ENCODE measurements around the gene HIVEP3.

HIVEP3 gene

DNA sequence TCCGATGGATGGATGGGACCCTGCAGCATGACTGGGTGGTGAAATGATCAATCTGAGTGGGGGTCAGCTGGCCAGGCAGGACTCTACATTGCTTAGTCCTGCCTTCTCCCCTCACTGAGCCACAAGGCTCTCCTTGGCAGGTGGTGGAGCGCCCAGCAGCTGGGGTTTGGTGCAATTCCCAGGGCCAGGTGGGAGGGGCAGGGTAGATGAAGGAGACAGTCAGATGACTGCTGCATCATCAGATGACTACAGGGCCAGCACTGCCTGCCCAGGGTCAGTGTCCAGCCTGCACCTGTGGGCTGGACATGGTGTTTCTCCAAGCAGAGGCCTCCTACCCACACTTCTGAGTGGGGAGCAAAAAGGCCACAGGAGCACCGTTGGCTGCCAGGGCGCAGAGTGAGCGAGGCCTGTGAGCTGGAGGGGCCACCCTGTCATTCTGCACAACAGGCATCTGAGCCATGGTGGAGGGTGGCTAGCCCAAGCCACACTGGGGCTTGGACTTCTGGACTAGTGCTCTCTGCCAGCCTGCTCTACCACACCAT is 330.3 kb downstream of the HIVEP3 start:
- Histone ChIP-seq H3K36me3 (ENCODE audit: control insufficient read depth, insufficient read depth, low read length) (no peaks in the 10 kb centered on the region), H3K9ac (ENCODE audit: low read length) (no peak overlapping the region), H3K27me3 (ENCODE audit: control insufficient read depth, insufficient read depth, low read length) (no peaks in the 10 kb centered on the region), H3K4me3 (ENCODE audit: low read length) (no peak overlapping the region), H3K4me1 (ENCODE audit: control insufficient read depth, insufficient read depth, low read length) (no peaks in the 10 kb centered on the region), H3K27ac (ENCODE audit: low read depth, low read length) (no peak overlapping the region)

DNA sequence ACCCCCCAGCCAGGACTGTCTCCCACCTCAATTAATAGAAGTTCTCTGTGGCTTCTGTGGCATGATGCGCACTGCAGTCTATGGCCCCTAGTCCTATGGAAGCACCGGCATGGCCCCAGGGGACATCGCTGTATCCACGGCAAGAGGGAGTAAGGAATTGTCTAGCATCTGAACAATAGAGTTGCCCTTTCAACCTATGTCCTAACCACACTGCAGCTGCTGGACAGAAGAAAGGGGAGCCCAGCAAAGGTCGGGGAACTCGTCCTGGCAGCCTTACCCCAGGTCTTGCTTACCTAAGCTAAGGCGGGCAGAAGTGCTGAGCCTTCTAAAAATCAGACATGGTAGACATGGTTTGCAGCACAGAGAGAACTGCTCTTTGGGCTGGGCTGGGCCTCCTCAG is 330.9 kb downstream of the HIVEP3 start:
- Histone ChIP-seq H3K4me3 (ENCODE audit: low read length) (no peak overlapping the region), H3K27me3 (ENCODE audit: control insufficient read depth, insufficient read depth, low read length) (no peaks in the 10 kb centered on the region), H3K9ac (ENCODE audit: low read length) (no peak overlapping the region), H3K36me3 (ENCODE audit: control insufficient read depth, insufficient read depth, low read length) (no peaks in the 10 kb centered on the region), H3K27ac (ENCODE audit: low read depth, low read length) (no peak overlapping the region), H3K4me1 (ENCODE audit: control insufficient read depth, insufficient read depth, low read length) (no peaks in the 10 kb centered on the region)

DNA sequence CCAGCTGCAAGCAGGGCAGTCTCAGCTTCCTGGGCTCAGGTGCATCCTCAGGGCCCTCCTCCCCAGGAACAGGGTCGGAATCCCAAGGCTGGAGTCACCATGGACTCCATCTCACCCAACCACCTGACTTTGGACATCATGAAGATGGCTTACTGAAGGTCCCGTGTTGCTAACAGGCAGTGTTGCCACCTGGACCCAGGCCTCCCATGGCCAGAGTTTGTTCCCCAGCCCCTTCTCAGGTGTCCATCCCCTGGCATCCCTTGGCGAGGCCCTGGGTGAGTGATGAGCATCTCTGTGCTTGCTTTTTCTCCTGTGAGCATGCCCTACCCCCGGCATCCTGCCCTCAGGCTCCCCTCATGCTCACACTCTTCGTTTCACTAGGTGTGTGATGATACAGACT is 332.5 kb downstream of the HIVEP3 start:
- no peak overlapping the region for H3K27ac ChIP-seq (ENCODE audit: low read depth, low read length)
- no peaks in the 10 kb centered on the region for H3K4me1 ChIP-seq (ENCODE audit: control insufficient read depth, insufficient read depth, low read length)
- no peak overlapping the region for H3K9ac ChIP-seq (ENCODE audit: low read length)
- no peaks in the 10 kb centered on the region for H3K36me3 ChIP-seq (ENCODE audit: control insufficient read depth, insufficient read depth, low read length)
- no peaks in the 10 kb centered on the region for H3K27me3 ChIP-seq (ENCODE audit: control insufficient read depth, insufficient read depth, low read length)
- no peak overlapping the region for H3K4me3 ChIP-seq (ENCODE audit: low read length)

DNA sequence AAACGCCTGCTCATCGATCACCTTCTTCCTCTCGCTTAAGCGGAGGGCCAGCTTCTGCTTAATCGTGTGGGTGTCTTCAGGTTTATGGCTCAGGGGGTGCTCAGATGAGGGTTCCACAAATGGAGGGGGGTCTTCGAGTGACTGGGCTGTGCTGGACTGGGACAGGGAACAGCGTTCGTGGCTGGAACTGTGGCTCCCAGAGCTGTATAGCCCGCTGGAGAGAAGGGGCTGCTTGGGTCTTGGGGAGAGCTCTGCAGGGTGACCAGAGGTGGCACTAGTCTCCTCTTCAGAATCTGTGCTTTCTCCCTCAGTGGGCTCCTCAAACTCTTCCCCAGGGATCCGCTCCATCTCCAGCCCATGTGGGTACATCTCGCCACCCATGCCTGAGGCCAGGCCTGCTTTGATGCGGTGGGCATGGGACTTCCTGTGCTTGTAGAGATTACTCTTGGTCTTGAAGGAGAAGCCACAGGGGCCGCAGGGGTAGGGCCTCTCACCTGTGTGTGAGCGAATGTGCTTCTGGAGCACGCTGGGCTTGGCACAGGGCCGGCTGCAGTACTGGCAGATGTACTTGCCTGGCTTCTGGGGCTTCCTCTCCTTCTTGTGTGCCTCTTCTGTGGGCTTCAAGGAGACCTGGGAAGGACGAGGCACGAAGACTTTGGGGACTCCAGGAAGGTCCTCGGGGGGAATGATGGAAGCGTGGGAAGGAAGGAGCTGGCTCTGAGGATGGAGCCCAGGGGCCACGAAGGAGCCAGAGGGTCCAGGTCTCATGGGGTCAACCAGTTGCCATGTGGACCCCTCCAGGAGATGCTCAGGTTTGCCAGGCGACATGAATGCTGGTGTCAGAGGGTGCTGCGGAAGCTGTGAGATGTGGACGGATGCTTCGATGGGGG is 334.8 kb downstream of the HIVEP3 start:
- no peaks in the 10 kb centered on the region for H3K4me1 ChIP-seq (ENCODE audit: control insufficient read depth, insufficient read depth, low read length)
- no peak overlapping the region for H3K27ac ChIP-seq (ENCODE audit: low read depth, low read length)
- no peak overlapping the region for H3K9ac ChIP-seq (ENCODE audit: low read length)
- no peak overlapping the region for H3K4me3 ChIP-seq (ENCODE audit: low read length)
- no peaks in the 10 kb centered on the region for H3K27me3 ChIP-seq (ENCODE audit: control insufficient read depth, insufficient read depth, low read length)
- H3K36me3 ChIP-seq (ENCODE audit: control insufficient read depth, insufficient read depth, low read length): no peaks in the 10 kb centered on the region

DNA sequence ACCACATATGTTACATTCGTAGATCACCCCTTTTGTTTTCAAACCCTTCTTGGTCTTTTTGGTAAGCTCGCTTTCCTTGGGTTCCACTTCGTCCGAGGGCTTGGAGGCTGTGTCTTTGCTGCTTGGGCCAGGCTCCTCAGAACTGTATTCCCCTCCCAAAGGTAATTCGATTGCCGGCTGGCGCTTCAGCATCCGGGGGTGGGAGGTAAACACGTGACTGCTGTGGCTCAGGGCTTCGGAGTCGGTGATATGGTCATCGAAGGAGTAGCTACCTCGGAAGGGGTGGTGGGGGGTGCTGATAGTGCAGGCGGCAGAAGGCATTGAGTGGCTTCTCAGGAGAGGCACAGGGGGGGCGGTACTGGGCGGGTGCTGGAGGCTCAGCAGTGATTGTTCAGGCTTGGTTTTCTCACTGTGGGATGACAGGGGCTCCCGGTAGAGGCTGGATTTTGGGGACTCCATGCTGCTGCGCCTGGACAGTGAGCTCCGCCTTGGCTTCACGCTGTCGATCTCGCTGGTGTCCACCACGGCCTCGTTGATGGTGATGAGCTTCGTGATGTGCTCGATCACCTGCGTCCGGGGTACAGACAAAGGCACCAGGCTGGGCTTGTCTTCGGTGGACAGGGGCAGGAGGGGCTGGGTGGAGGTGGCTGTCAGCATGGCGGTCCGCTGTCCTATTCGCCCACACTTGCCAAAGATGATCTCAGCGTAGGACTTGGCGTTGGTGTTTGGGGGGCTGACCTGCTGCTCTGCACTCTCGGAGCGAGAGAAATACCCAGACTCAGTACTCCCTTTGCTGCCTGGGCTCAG is 335.7 kb downstream of the HIVEP3 start:
- Histone ChIP-seq H3K4me3 (ENCODE audit: low read length) (no peak overlapping the region), H3K4me1 (ENCODE audit: control insufficient read depth, insufficient read depth, low read length) (no peaks in the 10 kb centered on the region), H3K27ac (ENCODE audit: low read depth, low read length) (no peak overlapping the region), H3K36me3 (ENCODE audit: control insufficient read depth, insufficient read depth, low read length) (no peaks in the 10 kb centered on the region), H3K27me3 (ENCODE audit: control insufficient read depth, insufficient read depth, low read length) (no peaks in the 10 kb centered on the region), H3K9ac (ENCODE audit: low read length) (no peak overlapping the region)

DNA sequence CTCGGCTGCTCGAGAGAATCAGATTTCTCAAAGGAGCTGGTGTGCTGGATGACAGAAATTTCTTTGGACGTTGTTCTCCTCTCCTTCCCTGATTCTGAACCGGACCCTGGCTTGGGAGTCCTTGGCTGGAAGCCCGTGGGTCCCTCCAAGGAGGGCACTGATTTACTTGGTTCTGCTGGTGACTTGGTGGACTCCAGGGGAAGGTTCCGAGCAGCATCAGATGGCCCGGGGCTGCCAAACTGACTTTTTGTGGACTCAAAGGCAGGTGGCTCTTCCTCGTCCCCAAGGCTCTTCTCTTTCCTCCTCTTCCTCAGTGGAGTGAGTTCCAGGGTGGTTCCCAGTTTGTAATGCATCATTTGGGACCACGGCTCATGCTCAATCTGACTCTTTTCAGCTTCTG is 336.4 kb downstream of the HIVEP3 start:
- Histone ChIP-seq H3K9ac (ENCODE audit: low read length) (no peak overlapping the region), H3K36me3 (ENCODE audit: control insufficient read depth, insufficient read depth, low read length) (no peaks in the 10 kb centered on the region), H3K4me1 (ENCODE audit: control insufficient read depth, insufficient read depth, low read length) (no peaks in the 10 kb centered on the region), H3K27ac (ENCODE audit: low read depth, low read length) (no peak overlapping the region), H3K27me3 (ENCODE audit: control insufficient read depth, insufficient read depth, low read length) (no peaks in the 10 kb centered on the region), H3K4me3 (ENCODE audit: low read length) (no peak overlapping the region)

DNA sequence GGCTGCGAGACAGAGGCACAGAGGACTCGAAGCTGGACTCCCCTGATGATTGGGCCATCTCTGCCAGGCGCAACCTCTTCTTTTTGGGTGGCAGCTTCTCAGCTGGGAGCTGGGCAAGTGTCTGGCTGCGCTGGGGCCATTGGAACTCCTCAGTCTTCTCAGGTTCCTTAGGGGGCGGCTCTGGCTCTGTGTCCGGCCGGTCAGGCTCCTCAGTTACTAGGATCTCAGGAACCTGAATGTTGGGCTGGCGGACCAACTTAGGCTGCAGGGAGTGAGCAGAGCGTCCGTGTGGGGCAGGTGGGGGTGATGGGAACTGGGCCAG is 336.8 kb downstream of the HIVEP3 start:
- H3K27me3 ChIP-seq (ENCODE audit: control insufficient read depth, insufficient read depth, low read length): no peaks in the 10 kb centered on the region
- H3K9ac ChIP-seq (ENCODE audit: low read length): no peak overlapping the region
- H3K4me1 ChIP-seq (ENCODE audit: control insufficient read depth, insufficient read depth, low read length): no peaks in the 10 kb centered on the region
- H3K27ac ChIP-seq (ENCODE audit: low read depth, low read length): no peak overlapping the region
- H3K4me3 ChIP-seq (ENCODE audit: low read length): no peak overlapping the region
- no peaks in the 10 kb centered on the region for H3K36me3 ChIP-seq (ENCODE audit: control insufficient read depth, insufficient read depth, low read length)

DNA sequence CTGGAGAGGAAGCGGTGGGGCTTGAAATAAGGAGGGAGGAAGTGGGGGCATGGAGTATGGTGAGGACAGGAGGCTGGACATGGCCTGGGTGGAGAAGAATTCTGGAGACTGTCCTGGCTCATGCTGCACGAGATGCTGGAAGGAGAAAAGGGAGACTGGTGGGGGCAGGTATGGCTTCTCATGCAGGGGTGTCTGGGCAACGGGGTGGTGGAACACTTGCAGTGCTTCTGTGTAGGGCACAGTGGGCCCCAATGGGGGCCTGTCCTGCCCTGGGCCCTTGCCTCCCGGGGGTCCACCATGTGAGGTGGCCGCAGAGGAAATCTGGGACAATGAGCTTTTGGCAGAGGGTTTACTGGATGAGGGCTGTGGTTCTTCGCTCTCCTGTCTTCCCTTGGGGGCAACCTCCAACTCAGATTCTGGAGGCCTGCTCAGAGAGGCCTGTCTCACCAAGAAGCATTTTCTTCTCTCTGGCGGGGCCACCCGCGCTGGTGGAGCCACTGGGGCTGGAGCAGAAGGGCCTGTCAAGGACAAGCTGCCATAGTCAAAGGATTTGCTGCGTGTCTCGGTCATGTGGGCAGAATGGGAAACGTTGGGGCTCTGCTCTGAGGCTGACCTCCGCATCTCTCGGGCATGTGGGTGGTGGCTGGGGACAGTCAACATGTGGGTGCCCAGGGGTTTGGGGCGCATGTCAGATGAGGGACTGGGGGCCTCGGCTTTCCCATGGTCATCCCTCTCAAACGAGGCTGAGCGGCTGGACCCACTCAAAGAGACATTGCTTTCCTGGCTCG is 337.3 kb downstream of the HIVEP3 start:
- H3K9ac ChIP-seq (ENCODE audit: low read length): no peak overlapping the region
- no peaks in the 10 kb centered on the region for H3K4me1 ChIP-seq (ENCODE audit: control insufficient read depth, insufficient read depth, low read length)
- H3K27ac ChIP-seq (ENCODE audit: low read depth, low read length): no peak overlapping the region
- no peaks in the 10 kb centered on the region for H3K27me3 ChIP-seq (ENCODE audit: control insufficient read depth, insufficient read depth, low read length)
- H3K4me3 ChIP-seq (ENCODE audit: low read length): no peak overlapping the region
- no peaks in the 10 kb centered on the region for H3K36me3 ChIP-seq (ENCODE audit: control insufficient read depth, insufficient read depth, low read length)

DNA sequence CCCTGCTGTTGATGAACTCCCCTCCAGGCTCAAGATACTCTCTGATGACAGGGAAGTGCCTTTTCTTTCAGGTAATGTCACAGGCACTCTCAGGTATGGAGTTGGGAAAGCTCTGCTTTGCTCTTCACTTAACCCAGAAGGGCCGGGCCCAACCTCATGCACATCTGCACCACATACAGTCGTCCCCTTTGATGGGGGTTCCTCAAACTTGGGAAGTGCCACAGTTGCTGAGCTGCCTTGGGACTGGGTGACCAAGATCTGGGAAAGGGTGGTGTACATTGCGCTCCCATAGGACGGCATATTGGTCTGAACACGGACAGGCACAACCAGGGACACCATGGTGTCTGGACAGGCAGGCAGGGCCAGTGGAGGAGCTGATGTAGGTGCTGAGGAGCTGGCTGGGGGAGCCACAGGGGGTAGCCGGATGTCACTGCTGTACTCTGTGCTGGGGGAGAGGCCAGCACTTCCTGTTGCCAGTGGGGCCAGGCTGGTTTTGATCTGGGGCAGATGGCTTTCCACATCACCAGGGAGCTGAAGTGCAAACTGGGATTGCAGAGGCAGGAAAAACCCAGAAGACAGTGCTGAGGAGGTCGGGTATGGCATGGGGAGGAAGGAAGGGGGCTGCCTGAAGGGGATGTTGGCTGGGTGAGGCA is 338.1 kb downstream of the HIVEP3 start:
- Histone ChIP-seq H3K4me3 (ENCODE audit: low read length) (no peak overlapping the region), H3K9ac (ENCODE audit: low read length) (no peak overlapping the region), H3K36me3 (ENCODE audit: control insufficient read depth, insufficient read depth, low read length) (no peaks in the 10 kb centered on the region), H3K4me1 (ENCODE audit: control insufficient read depth, insufficient read depth, low read length) (no peaks in the 10 kb centered on the region), H3K27me3 (ENCODE audit: control insufficient read depth, insufficient read depth, low read length) (no peaks in the 10 kb centered on the region), H3K27ac (ENCODE audit: low read depth, low read length) (no peak overlapping the region)

DNA sequence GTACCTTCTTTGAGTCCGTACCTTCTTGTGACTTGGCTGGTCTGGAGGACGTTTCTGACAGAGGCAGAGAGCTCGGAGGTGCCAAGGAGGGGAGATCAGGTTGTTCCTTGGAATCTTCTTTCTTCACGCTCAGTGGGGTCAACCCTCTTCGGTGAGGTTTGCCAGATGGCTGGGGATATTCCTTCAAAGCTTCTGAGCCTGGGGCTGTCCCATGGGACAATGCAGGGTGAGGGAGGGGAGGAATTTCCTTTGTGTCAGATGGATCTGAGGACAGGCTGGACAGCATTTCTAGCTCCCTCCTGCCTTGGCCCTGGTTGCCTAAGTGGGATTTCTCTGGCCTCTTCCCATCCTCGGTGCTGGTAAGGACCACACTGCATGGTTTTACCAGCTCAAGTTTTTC is 338.7 kb downstream of the HIVEP3 start:
- Histone ChIP-seq H3K27me3 (ENCODE audit: control insufficient read depth, insufficient read depth, low read length) (no peaks in the 10 kb centered on the region), H3K9ac (ENCODE audit: low read length) (no peak overlapping the region), H3K27ac (ENCODE audit: low read depth, low read length) (no peak overlapping the region), H3K4me1 (ENCODE audit: control insufficient read depth, insufficient read depth, low read length) (no peaks in the 10 kb centered on the region), H3K36me3 (ENCODE audit: control insufficient read depth, insufficient read depth, low read length) (no peaks in the 10 kb centered on the region), H3K4me3 (ENCODE audit: low read length) (no peak overlapping the region)

DNA sequence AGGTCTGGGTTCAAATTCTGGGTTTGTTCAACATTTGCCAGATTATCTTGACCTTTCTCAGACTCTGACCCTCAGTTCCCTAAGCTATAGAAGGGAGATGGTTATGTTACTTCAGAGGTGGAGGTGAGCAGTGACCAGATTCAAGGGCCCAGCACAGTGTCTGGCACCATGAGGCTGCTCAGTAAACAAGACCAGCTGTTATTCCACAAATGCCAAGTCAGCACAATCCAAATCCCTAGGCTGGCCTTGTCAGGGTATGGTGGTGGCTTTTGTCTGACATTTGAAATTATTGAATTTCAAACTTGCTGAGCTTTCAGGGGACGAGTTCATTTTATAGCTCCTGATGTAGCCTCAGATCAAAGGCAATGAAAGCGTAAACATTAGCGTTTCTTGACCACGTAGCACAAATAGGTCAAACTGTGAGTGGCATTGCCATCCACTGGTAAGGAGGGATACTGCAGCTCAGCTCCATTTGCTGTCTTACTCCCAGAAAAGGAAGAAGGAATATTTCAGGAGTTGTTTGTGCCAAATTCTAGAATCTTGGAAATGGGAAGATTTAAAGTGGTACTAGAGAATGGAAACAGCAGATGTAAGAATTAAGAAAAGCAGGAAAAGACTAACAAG is 339.9 kb downstream of the HIVEP3 start:
- Histone ChIP-seq H3K4me3 (ENCODE audit: low read length) (no peak overlapping the region), H3K27me3 (ENCODE audit: control insufficient read depth, insufficient read depth, low read length) (no peaks in the 10 kb centered on the region), H3K4me1 (ENCODE audit: control insufficient read depth, insufficient read depth, low read length) (no peaks in the 10 kb centered on the region), H3K27ac (ENCODE audit: low read depth, low read length) (no peak overlapping the region), H3K9ac (ENCODE audit: low read length) (no peak overlapping the region), H3K36me3 (ENCODE audit: control insufficient read depth, insufficient read depth, low read length) (no peaks in the 10 kb centered on the region)

All from rectal smooth muscle tissue (tissue), 1 donor.